ENCODE data around the gene CFLAR. TPM values are rescaled to one million over a fixed set of nuclear protein-coding genes. Genes with fewer than 3 reads are reported as not detected.

The CFLAR gene
- total RNA-seq, 1 donor from 2014 or later = 253 TPM

DNA sequence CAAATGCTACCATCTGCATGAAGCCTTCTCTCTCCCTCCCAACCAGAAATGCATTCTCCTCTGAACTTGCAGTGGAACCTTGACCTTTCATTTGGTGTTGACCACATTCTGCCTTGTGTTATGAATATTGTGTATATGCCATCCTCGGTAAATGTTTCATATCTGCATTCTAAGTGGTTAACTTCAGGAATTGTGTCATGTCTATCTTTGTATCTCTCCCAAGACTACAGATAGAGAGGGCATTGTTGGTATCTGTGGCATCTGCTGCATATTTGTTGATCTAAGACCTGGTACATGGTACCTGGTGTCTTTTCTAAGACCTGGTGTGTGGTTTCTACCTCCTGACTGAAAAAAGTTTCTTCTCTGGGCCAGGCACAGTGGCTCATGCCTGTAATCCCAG lies 101.0 kb downstream of the CFLAR start:
- DNase-seq (ENCODE audit: low read depth) = no peak

DNA sequence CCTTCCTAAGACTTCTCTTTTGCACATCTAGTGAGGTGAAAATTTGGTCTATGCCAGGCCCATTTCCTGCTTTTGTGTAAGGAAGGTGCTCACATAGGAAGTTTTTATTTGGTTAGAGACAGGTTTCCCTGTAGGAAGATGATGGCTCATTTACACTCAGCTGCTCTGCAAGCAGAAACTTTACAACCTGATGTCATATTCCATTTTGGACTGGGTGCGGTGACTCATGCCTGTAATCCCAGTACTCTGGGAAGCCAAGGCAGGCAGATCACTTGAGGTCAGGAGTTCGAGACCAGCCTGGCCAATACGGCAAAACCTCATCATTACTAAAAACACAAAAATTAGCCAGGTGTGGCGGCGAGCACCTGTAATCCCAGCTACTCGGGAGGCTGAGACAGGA lies 102.8 kb downstream of the CFLAR start:
- peak; percentile 29 for DNase-seq (ENCODE audit: low read depth)

DNA sequence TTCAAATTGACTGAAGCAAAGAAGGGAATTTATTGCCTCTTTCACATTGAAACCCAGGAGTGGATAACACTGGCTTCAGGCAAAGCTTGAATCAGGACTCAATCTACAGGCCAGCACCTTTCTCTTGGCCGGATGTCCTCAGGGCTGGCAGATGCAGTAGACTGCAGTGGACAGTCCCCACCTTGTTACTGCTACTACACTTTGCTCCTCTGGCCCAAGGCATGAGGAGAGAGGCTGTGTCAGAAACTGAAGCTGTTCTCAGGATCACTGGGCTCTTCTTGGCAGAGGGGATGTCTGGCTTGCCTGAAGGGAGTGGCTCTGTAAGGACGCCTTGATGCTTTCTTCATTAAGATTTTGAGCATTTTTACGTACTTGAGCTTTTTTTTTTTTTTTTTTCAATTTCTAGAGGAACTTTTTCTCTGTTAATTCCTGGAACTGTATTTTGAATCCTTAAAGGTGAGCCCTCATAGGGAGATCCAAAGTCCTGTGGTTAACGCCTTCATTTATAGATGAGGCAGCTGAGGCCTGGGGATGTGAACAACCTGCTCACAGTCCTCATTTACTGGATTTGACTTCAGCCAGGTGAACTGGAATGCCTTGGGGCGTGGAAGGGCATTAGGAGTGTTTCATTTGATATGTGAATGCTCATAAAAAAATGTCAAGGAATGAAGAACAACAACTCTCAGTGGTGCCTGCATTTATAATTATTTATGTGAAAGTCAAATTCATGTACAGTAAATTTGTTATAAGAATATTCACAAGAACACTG lies 103.5 kb downstream of the CFLAR start:
- DNase-seq (ENCODE audit: low read depth) = peak; percentile 43

GRCh38 chr2:201220102-201220570 lies 104.2 kb downstream of the CFLAR start:
- peak; percentile 68 for DNase-seq (ENCODE audit: low read depth)

- DNase-seq (ENCODE audit: low read depth) = no peak
Measured at GRCh38 chr2:201223089-201224073, 107.4 kb downstream of the CFLAR start.

Other genes with a start within 250 kb of the CFLAR start
- 38.8 and 40.1 TPM in 2 replicates for gene PPIL3, start 227.1 kb upstream of the CFLAR start, total RNA-seq
- 21.7 and 37.3 TPM in 2 replicates for gene NIF3L1, start 226.8 kb upstream of the CFLAR start, total RNA-seq
- 18.6 and 20.7 TPM in 2 replicates for gene ORC2, start 152.5 kb upstream of the CFLAR start, total RNA-seq
- gene HYCC2, start 44.5 kb upstream of the CFLAR start, total RNA-seq = 10.9 and 17.1 TPM in 2 replicates
- 103 and 115 TPM in 2 replicates for gene NDUFB3, start 44.2 kb upstream of the CFLAR start, total RNA-seq
- gene CASP10, start 67.0 kb downstream of the CFLAR start, total RNA-seq = 10.6 and 24.1 TPM in 2 replicates
- gene CASP8, start 144.4 kb downstream of the CFLAR start, total RNA-seq = 48.3 and 51.8 TPM in 2 replicates
- gene FLACC1, start 241.2 kb downstream of the CFLAR start, total RNA-seq = 0.17 and 0.45 TPM in 2 replicates

Measured in renal cortical epithelial cell (primary cell).